ENCODE data around the gene BIN2.

DNA sequence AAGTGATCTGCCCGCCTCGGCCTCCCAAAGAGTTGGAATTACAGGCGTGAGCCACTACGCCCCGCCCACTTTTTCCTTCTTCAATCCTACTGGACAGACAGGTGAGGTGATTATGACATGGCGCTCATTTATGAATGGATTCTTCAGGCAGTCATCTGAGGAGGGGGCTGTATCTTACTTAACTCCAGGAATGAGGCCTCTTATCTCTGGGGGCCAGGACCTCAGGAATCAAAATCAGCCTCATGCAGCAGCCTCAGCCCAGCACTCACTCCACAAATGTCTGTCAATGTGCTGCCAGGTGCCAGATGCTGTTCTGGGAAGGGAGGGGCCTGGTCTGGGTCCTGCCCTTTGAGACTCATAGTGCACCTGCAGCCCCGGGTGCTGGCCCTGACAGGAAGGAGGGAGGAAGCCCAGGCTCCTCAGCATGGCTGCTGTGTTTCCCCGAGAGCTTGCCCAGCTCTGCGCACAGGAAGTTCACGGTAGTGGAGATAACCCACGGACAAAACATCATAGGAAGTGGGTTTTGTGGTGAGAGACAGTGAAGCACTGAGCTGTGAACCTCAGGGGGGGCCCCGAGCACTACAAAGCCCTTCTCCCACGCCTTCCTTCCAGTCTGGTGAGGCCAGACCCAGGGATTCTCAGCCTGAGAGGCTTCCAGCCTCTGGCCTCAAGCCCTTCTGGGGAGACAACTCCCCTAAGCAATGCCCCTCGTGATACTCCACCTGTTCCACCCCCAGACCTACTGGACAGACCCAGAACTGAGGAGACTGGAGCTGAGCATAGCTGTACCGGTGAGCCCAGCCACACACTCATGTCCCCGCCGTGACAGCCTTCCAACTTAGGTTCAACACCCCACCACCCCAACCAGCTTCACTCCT, 44.9 kb upstream of the BIN2 start:
- TF ChIP-seq, protein P1, sequence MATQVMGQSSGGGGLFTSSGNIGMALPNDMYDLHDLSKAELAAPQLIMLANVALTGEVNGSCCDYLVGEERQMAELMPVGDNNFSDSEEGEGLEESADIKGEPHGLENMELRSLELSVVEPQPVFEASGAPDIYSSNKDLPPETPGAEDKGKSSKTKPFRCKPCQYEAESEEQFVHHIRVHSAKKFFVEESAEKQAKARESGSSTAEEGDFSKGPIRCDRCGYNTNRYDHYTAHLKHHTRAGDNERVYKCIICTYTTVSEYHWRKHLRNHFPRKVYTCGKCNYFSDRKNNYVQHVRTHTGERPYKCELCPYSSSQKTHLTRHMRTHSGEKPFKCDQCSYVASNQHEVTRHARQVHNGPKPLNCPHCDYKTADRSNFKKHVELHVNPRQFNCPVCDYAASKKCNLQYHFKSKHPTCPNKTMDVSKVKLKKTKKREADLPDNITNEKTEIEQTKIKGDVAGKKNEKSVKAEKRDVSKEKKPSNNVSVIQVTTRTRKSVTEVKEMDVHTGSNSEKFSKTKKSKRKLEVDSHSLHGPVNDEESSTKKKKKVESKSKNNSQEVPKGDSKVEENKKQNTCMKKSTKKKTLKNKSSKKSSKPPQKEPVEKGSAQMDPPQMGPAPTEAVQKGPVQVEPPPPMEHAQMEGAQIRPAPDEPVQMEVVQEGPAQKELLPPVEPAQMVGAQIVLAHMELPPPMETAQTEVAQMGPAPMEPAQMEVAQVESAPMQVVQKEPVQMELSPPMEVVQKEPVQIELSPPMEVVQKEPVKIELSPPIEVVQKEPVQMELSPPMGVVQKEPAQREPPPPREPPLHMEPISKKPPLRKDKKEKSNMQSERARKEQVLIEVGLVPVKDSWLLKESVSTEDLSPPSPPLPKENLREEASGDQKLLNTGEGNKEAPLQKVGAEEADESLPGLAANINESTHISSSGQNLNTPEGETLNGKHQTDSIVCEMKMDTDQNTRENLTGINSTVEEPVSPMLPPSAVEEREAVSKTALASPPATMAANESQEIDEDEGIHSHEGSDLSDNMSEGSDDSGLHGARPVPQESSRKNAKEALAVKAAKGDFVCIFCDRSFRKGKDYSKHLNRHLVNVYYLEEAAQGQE (IDR thresholded peaks at IDR 0.05; ENCODE audit: insufficient read depth in 1 of 2, low read depth in 2 of 2, low read length in 2 of 2), result 0 out of 4 replicates have a peak, but pooled peaks of 1 of the 2 experiments have one; percentile 30
- no peak for TF ChIP-seq POLR2AphosphoS5 (IDR thresholded peaks at IDR 0.05; ENCODE audit: low read depth, low read length)

Measured in PFSK-1 (cell line).